LNCAP (cell line): ENCODE results near the gene LRRC56.

Experiments
- CTCF ChIP-seq: fragments of 450-650 bp; IDR thresholded peaks from 2 replicates; pipeline ENCODE4 v1.5.1; 2017; ENCODE audit warnings: mild to moderate bottlenecking

LRRC56 gene

GRCh38 chr11:536841-537621 lies at the start of gene LRRC56:
LRRC56 (plus strand) TSS chr11:537527; CDS start chr11:540685, 3,158 bp downstream.
- no peak for TF ChIP-seq CTCF

- no peak for TF ChIP-seq CTCF
These were observed 49.7 kb upstream of the LRRC56 start for GRCh38 chr11:487571-488021.

DNA sequence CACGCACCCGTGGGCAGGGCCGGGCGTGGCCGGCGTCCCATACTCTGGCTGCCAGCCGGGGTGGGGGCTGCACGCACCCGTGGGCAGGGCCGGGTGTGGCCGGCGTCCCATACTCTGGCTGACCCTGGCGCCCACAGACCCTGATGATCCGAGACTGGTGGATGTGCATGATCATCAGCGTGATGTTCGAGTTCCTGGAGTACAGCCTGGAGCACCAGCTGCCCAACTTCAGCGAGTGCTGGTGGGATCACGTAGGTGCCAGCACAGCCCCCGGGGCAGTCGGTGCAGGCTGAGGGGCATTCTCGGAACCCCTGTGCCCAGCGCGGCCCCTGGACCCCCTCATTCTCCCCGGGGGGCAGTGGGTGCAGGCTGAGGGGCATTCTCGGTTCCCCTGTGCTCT lies 49.3 kb upstream of the LRRC56 start:
- no peak for TF ChIP-seq CTCF

- no peak for TF ChIP-seq CTCF
These were observed 48.7 kb upstream of the LRRC56 start for GRCh38 chr11:488579-488978.

- no peak for TF ChIP-seq CTCF
These were observed 48.3 kb upstream of the LRRC56 start for GRCh38 chr11:488992-489391.

DNA sequence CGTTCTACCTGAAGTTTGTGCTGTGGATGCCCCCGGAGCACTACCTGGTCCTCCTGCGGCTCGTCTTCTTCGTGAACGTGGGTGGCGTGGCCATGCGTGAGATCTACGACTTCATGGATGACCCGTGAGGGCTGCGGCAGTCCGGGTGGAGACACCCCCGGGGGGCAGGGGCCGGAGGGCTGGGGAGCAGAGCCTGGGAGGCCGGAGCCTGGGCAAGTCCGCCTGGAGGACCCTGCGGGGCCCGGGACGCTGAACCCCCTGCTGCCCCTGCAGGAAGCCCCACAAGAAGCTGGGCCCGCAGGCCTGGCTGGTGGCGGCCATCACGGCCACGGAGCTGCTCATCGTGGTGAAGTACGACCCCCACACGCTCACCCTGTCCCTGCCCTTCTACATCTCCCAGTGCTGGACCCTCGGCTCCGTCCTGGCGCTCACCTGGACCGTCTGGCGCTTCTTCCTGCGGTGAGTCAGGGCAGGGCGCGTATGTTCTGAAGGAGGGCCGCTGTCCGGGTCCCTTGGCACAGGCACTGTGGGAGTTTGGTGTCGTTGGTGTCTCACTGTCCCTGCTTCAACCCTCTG lies 47.6 kb upstream of the LRRC56 start:
- TF ChIP-seq CTCF = no peak

DNA sequence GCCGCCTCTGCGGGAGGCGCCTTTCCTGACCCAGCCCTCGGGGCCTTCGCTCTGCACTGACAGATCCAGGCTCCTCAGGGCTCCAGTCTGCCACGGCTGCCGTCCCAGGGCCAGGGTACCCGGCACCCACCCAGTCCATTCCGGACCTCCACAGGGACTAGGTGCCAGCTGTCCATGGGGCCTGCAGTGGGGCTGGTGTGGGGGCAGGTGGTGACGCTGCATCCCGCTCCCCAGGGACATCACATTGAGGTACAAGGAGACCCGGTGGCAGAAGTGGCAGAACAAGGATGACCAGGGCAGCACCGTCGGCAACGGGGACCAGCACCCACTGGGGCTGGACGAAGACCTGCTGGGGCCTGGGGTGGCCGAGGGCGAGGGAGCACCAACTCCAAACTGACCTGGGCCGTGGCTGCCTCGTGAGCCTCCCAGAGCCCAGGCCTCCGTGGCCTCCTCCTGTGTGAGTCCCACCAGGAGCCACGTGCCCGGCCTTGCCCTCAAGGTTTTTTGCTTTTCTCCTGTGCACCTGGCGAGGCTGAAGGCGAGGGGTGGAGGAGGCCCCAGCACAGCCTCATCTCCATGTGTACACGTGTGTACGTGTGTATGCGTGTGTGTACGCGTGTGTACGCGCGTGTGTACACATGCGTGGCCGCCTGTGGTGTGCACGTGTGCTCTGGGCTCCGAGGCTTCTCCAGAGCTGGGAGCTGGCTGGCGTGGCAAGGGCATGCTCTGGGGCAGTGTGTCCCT lies 47.0 kb upstream of the LRRC56 start:
- TF ChIP-seq CTCF = no peak
